ENCODE data around the gene ELAVL1. TPM values are rescaled to one million over a fixed set of nuclear protein-coding genes. Genes with fewer than 3 reads are reported as not detected.
"Not testable (repeated sequence)": the region's sequence is repeated elsewhere in the genome, so short reads cannot be mapped to it uniquely, and the experiment has no call there.

Gene ELAVL1
- total RNA-seq, 1 donor from 2014 or later, result 49.7 TPM

GRCh38 chr19:7918615-7919421 lies 86.6 kb downstream of the ELAVL1 start:
- ATAC-seq (no peak), DNase-seq (ENCODE audit: low spot score) (peak; percentile 62)
- intact Hi-C loops (cut with DNase I), result no loop called here

- DNase-seq (ENCODE audit: low spot score); intact Hi-C loops (cut with DNase I); ATAC-seq: not testable (repeated sequence)
Observed at GRCh38 chr19:7918062-7918614, 87.3 kb downstream of the ELAVL1 start.

DNA sequence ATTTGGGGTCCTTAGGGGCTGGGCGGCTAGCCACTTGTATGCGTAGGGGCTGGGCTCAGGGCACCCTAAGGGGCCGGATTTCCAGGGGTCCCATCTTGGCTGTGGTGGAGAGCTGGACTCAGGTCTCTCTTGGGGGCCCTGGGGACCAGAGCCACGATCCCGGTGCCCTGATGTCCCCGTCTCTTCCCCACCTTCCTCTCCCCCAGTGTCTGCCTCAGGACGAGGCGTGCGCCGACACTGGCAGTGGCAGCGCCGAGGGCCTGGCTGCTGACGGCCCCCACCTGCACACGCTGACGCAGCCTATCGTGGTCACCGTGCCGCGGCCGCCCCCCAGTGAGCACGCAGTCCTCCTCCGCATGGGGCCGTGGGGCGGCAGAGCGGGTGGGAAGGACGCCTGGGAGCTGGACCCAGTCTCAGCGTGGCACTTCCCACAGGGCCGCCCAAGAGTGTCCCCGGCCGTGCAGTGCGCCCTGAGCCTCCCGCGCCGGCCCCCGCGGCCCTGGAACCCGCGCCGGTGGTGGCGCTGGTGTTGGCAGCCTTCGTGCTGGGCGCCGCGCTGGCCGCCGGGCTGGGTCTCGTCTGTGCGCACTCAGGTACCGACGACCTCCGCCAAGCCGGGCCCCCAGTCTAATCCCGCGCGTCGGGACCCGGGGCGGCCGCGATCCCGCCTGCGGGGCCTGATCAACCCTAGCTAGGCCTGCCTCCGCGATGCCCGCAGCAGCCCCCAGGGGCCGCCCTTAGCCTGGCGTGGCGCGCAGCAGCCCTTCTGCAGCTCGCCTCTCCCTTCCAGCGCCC lies 88.0 kb downstream of the ELAVL1 start:
- ATAC-seq (no peak), DNase-seq (ENCODE audit: low spot score) (peak; percentile 63)
- intact Hi-C loops (cut with DNase I), result no loop called here

DNA sequence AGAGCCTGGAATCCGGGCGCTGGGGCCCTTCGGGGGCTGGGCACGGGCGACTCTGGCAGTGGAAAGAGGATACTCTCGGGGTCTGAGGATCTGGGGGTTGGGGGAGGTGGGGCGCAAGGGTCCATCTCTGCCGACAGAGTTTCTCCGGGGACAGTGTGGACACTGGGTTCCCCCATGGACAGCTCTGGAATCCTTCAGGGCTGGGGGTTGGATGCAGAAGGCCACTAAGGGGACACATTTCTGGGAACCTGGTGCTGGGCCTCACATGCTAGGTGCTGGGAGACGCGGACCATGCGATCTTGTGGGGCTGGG lies 88.5 kb downstream of the ELAVL1 start:
- DNase-seq (ENCODE audit: low spot score) (peak; percentile 55), ATAC-seq (no peak)
- intact Hi-C loops (cut with DNase I), result no loop called here

GRCh38 chr19:7916103-7916954 lies 89.1 kb downstream of the ELAVL1 start:
- peak; percentile 59 for DNase-seq (ENCODE audit: low spot score)
- intact Hi-C loops (cut with DNase I), result no loop called here
- ATAC-seq, result no peak

DNA sequence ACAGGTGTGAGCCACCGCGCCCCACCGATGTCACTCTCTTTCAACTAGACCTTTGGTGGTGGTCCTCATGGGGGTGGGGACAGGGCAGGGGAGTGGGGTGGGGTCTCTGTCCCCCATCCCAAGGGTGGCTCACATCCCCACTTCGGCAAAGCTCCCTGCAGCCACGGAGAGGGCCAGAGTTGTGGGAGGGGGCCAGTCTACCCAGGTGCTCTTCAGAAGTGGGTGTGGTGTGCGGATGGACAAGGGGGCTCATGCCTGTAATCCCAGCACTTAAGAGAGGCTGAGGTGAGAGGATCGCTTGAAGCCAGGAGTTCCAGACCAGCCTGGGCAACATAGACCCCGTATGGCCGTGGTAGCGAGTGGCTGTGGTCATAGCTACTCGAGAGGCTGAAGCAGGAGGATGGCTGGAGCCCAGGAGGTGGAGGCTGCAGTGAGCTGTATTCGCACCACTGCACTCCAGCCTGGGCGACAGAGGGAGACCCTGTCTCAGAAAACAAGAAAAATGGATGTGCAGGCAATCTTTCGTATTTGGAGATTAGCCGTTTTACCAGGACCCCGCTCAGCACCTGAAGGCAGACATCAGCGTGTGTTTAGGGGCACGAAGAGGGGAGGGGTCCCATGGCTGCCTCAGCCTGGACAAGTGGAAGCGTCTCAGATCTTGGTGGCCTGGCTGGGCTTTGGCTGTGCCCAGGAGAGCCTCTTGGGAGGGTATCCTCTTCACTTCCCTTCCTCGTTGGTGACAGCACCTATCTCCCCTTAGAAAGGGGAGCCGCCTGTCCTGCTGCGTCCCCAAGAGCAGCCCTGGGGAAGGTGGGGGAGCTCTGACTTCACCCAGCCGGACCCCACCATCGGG lies 90.0 kb downstream of the ELAVL1 start:
- ATAC-seq (no peak), DNase-seq (ENCODE audit: low spot score) (no peak)
- intact Hi-C loops (cut with DNase I), result no loop called here

- intact Hi-C loops (cut with DNase I), result loop anchor here (5.0 kb wide), 1 partner anchor 1193 kb away; the partner anchor contains the start of gene OR7G2
- no peak for ATAC-seq
- DNase-seq (ENCODE audit: low spot score), result no peak
Observed at GRCh38 chr19:7914598-7915045, 90.8 kb downstream of the ELAVL1 start, which contains the start of gene TGFBR3L. TSS of gene TGFBR3L (plus strand) at chr19:7914830.

DNA sequence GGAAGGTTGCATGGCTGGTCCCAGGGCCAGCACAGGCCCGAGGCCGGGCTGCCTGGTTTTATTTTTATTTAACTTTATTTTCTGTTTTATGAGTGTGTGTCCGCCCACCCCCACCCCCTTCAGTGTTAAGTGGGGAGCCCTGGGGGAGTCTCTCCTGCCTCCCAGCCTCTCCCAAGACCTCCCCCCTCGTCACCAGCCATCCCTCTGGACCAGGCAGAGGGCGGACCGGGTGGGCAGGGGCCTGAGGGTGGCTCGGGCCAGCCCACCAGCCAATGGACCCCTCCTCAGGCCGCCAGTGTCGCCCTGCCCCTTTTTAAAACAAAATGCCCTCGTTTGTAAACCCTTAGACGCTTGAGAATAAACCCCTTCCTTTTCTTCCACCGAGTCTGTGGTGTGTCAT lies 91.3 kb downstream of the ELAVL1 start:
- ATAC-seq (no peak), DNase-seq (ENCODE audit: low spot score) (no peak)
- intact Hi-C loops (cut with DNase I), result loop anchor here (5.0 kb wide), 1 partner anchor 1193 kb away; the partner anchor contains the start of gene OR7G2

- DNase-seq (ENCODE audit: low spot score), result no peak
- intact Hi-C loops (cut with DNase I), result loop anchor here (5.0 kb wide), 1 partner anchor 1194 kb away; the partner anchor contains the start of gene OR7G2
- no peak for ATAC-seq
Observed at GRCh38 chr19:7913652-7914051, 91.8 kb downstream of the ELAVL1 start.

- DNase-seq (ENCODE audit: low spot score) (peak; percentile 56), ATAC-seq (no peak)
- intact Hi-C loops (cut with DNase I), result loop anchor here (5.0 kb wide), 1 partner anchor 1194 kb away; the partner anchor contains the start of gene OR7G2
Observed at GRCh38 chr19:7912697-7913564, 92.5 kb downstream of the ELAVL1 start.

DNA sequence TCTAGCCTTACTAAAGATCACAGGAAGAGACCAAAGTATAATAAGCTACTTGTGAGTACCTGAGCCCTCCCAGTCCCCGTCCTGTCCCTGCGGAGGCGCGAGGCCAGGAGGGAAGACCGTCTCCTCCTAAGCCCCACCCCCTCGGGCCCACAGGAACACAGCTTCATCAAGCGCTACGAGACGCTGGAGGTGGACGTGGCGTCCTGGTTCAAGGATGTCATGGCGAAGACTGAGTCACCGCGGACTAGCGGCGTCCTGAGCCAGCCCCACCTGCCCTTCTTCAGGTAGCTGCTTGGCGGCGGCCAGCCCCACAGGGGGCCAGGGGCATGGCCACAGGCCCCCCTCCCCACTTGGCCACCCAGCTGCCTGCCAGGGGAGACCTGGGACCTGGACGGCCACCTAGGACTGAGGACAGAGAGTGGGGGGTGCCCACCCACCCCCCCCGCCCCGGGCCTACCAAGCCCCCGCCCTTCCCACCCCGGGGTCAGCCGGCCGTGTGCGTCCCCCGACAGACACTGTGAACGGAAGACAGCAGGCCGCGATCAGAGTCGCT lies 93.2 kb downstream of the ELAVL1 start:
- ATAC-seq (no peak), DNase-seq (ENCODE audit: low spot score) (peak; percentile 58)
- intact Hi-C loops (cut with DNase I), result loop anchor here (5.0 kb wide), 1 partner anchor 1195 kb away; the partner anchor contains the start of gene OR7G2

GRCh38 chr19:7911508-7912143 lies 93.8 kb downstream of the ELAVL1 start:
- intact Hi-C loops (cut with DNase I), result loop anchor here (5.0 kb wide), 1 partner anchor 1196 kb away; the partner anchor contains the start of gene OR7G2
- DNase-seq (ENCODE audit: low spot score), result no peak
- no peak for ATAC-seq

DNA sequence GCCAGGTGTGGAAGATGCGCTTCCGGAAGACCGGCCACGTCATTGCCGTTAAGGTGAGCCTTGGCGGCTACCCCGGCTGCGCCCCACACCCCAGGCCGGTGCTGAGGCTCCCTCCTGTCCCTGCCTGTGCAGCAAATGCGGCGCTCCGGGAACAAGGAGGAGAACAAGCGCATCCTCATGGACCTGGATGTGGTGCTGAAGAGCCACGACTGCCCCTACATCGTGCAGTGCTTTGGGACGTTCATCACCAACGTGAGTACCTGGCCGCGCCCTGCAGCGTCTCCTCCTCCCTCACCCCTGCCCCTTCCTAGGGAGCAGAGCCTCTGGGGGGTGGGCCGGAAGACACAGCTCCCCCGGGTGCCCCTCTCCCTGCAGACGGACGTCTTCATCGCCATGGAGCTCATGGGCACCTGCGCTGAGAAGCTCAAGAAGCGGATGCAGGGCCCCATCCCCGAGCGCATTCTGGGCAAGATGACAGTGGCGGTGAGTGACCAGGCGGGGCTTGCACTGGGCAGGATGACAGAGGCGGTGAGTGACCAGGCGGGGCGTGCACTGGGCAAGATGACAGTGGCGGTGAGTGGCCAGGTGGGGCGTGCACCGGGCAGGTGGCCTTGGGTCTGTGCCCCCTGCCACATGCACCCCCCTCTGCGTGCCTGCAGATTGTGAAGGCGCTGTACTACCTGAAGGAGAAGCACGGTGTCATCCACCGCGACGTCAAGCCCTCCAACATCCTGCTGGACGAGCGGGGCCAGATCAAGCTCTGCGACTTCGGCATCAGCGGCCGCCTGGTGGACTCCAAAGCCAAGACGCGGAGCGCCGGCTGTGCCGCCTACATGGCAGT lies 94.9 kb downstream of the ELAVL1 start:
- intact Hi-C loops (cut with DNase I), result loop anchor here (5.0 kb wide), 1 partner anchor 1197 kb away; the partner anchor contains the start of gene OR7G2
- peak; percentile 57 for DNase-seq (ENCODE audit: low spot score)

DNA sequence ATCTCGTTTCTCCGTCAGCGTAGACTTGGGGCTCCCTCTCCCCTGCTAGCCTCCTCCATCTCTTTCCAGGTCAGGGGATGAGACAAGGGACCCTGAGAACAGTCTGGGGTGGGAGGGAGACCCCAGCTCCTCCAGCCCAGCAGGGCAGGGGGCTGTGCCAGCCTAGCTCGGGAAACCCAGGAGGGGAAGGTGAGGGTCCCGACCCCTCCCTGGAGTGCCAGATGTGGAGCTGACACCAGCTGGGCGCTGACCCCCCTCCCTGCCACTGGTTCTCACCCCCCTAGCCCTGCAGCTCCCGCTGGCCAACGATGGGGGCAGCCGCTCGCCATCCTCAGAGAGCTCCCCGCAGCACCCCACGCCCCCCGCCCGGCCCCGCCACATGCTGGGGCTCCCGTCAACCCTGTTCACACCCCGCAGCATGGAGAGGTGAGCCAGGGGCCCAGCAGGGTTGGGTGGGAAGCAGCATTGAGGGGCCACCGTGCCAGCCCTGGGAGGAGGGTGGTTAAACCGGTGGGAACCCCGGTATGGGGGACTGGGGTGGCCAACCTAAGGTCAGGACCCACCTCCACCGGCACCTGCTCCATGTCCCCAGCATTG lies 95.9 kb downstream of the ELAVL1 start:
- no peak for DNase-seq (ENCODE audit: low spot score)
- intact Hi-C loops (cut with DNase I), result loop anchor here (5.0 kb wide), 1 partner anchor 1198 kb away; the partner anchor contains the start of gene OR7G2
- ATAC-seq, result no peak

More for the DNA sequence above, 94.9 kb downstream of the ELAVL1 start:
- no peak for ATAC-seq

All from sciatic nerve (tissue), 2 donors.